GM15510 (cell line): ENCODE measurements around the gene BBX.

Experiments
- POLR2A ChIP-seq: IDR thresholded peaks from 3 replicates; pipeline ENCODE4 v1.6.1; 2011; ENCODE audit warnings: borderline replicate concordance; ENCODE audit not compliant: insufficient read length; ENCODE audit errors: extremely low read depth

BBX gene

DNA sequence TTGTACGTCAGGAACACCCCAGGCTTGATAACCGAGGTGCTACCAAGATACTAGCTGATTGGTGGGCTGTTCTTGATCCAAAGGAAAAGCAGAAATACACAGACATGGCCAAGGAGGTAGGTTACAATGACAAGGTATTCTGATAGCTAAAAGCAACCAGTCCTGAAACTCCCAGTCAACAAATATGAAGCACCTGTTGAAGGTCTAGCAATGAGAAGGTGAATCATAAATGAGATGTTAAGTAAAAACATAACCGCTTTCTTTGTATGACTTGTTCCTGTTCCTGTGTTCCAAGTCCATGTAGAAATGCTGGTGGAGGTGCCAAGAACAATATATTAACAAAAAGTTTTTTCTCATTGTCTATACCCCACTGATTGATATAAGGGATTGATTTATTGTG, 194.0 kb downstream of the BBX start:
- no peak for TF ChIP-seq POLR2A

DNA sequence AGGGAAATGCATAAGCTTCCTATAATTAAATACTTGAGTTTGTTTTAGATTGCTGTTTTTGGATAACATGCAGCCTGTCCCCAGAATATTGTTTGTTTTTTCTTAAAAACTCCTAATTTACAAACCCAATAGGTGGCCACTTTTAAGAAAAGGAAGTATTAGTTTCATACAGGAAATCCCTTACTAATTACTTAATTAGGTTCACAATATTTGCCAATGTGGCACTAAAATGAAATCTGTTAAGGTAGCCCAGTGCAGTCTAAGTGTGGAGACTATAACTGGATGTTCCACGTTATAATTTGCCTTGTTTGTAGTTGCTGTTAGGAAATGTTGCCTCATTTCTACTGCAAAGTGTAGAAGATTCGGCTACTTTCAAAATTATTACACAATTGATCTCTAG, 195.8 kb downstream of the BBX start:
- no peak for TF ChIP-seq POLR2A

DNA sequence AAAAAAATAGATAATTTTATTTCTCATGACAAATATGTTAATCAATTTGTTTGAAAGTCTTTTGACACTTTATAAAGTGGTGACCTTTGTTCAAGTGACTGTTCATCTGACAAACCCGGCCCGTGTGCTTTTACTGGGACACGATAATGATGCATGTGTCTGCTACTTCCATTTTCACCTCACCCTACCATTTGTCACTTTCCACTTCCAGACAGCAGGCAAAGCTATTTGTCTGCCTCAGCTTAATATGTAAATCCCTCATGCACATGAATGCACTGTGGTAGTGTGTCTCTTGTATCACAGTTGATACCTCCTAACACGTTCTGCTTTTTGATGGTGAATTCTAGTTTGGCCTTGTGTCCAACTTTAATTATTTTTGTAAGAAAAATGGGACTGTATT, 204.3 kb downstream of the BBX start:
- TF ChIP-seq POLR2A: no peak

DNA sequence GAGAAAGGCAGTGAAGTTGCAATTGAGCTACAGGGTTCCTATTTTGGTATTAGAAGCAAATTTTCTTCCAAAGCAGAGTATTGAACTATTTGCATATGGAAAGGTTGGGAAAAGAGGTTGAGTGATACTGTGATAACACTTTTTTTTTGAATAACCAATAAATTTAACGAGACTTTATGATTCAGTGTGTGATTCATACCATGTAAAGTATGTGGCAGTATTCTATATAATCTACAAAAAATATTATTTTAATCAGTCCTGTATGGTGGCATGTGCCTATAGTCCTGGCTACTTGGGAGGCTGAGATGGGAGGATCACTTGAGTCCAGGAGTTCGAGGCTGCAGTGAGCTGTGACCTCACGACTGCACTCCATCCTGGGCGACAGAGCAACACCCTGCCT, 206.9 kb downstream of the BBX start:
- TF ChIP-seq POLR2A: no peak

DNA sequence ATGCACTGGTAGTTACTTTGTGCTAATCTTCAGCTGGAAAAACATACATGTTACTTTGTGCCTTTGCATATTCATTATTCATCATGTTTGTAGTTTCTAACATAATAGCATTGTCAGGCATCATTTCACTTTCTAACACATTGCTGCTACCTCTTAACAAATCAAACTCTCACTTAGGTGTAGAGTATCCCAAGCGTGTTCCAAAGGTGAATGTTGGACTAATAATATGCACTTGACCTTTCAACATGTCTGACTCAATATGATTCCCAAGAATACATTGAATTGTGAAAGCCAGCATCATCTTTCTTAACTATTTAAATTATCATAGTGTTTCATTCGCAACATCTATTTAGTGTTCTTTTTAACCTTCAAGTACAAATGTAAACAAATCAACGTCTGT, 211.6 kb downstream of the BBX start:
- TF ChIP-seq POLR2A: no peak

DNA sequence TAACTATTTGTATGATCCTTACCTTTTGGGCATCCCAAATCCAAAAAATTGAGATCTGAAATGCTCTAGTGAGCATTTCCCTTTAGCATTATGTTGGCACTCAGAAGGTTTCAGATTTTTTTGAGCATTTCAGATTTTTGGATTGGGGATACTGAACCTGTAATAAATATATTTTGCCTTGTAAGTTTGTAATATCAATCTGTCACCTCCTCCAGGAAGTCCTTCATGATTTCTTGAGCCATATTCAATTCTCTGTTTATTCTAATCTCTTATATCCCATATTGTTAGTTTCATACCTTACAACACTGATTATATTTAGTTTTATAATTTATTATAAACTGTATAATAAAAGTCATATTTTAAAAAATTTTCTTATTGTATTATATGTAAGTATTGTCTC, 215.2 kb downstream of the BBX start:
- TF ChIP-seq POLR2A: no peak

DNA sequence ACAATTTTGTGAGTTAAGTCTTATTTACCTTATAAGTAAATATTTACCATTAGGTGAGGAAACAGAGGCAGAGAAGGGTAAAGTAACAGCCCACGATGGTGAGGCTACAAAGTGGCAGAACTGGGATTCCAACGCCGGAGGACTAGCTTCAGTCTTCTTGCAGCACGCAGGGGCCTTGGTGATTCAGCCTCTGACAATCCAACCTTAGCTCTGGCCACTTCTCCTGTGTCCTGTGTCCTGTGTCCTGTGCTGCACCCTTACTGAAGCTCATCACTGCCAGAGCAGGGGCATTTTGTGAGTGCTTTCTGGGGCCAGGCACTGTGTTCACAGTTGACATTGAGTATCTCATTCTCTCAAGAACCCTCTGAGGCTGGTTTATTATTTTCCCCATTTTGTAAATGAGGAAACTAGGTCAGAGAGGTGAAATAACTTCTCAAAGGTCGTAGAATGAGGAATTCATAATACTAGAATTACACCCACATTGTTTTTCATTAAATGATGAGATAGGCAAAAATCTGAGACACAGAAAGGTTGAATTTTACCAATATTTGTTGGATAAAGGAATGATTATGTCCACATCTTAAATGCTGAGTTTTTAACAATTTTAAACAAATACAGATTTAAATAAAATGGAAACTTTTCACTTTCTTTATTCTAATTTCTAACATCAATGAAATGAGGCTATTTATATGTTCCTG, 215.9 kb downstream of the BBX start:
- TF ChIP-seq POLR2A: no peak

DNA sequence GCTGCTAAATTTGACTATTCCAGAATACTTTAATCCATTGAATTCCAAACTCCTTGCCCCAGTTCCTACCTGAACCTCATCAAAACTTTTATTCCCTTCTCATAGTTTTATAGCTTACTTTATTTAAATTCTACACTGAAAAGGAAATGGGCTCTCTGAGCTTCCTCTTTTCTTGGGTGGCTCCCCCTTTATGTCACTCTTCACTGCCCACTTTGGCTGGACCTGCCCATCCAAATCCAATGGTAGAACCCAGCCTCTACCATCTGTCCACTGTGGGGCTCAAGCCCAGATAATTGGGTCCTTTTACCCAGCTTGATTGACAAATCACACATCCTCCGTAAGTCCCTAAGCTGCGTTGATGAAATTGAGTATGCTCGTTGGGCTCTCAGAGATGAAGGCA, 216.5 kb downstream of the BBX start:
- TF ChIP-seq POLR2A: no peak

DNA sequence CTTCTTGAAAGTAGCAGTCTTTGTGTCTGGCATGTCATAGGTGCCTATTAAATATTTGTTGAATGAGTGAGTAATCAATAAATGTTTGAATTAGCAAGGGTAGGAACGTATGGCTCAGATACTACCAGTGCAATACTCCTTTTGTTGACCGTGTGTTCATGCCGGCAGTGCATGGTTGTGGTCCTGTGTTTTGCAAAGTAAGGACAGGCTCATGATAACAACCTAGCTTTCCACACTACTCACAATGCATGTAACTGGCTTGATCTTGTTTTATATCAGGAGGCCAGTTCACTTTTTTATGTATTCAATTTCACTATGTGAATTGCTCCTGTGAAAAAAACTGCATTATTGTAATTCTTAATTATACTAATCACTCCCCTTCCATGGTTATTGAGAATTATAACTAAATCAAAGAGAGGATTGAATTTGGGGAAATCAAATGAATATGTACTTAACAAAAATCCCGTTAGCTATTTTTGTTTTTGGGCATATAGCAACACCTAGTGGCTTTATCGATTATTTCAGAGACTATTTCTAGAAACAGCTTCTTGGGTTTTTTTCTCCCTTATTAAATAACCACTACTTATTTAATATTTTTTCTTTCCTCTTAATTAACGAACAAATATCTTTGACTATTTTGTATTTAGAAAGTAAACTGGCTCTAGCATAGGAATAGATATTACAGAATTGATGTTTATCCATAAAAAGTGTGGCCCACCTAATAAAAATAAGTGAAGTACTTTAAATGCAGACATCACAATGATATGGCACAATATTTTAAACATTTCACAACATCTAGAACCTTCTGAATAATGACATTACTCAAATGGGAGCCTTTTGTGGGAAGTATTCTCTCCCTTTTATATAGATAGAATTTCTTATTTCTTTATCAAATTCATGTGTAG, 218.5 kb downstream of the BBX start:
- no peak for TF ChIP-seq POLR2A

DNA sequence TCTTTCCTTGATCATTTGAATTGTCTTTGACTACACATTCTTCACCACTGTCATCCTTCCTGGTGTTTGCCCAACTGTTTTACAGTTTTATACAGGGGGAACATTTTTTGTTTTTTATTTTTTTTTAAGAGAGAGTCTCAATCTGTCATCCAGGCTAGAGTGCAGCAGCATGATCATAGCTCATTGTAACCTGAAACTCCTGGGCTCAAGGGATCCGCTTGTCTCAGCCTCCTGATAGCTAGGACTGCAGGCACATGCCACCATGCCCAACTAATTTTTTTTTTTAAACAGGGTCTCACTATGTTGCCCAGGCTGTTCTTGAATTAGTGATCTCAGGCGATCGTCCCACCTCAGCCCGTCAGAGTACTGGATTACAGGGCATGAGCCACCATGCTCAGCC, 222.6 kb downstream of the BBX start:
- TF ChIP-seq POLR2A: no peak

DNA sequence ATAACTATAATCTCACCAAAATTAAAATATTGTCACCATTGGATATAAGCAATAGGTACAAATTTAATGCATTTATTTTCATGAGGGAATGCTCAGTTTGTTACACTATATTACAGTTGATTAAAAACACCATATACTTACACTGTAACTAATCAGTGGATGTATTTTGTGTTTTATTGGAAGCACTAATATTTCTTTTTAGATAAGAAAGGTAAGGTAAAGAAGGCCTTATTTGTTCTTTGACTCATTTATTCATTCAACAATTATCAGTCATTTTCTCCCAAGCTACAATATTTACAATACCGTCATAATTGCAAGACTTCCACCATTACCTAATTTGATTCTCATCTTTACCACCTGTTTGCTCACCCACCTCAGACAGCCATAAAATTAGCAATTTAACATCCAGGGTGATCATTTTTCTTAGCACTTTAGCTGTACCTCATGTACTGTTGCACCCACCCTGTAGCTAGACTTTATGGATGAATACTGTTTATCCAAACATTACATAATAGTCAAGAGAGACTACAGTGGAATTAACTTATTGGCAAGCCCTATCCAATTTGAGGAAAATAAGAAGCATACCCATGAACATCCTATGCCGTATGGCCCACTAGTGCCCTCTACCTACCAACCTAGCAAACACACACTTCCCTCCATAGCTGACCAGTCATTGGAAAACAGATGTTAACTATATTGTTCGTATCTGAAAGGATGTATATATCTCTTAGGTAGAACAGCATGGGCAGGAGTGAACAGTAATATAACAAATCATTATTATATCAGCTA, 229.6 kb downstream of the BBX start:
- TF ChIP-seq POLR2A: no peak

DNA sequence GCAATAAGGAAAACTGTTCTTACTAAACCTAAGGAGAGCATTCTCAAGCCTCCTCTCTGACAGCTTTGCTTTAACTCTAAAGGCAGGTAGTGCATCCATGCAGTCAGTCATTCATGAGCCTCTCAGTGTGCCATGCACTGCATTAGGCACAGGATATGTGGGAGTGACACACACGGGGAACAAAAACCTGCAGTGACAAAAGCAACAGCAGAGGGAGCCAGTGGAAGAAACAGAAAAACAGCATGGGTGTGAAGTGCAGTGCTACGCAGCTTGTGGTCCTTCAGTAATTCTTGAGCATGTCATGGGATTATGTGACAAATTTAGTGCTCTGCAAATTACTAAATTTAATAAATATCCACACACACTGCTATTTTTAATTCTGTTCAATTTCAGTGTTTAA, 230.7 kb downstream of the BBX start:
- TF ChIP-seq POLR2A: no peak

DNA sequence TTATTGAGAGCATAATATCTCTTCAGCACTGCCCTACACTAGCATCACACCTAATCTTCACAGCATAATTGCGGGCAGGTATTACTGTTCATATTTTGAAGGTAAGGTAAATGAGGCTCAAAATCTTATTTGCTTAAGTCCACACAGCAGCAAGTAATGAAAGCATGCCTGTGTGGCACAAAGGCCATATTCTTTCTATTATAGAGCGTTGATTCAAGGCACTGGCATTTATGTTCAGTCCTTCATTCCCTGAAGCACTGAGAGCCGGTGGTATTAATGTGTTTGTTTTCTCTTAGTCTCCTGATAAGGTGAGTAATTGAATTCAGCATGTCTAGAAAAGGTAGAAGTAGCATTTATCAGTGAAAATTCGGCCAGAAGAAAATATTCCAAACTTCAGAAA, 231.2 kb downstream of the BBX start:
- TF ChIP-seq POLR2A: no peak

DNA sequence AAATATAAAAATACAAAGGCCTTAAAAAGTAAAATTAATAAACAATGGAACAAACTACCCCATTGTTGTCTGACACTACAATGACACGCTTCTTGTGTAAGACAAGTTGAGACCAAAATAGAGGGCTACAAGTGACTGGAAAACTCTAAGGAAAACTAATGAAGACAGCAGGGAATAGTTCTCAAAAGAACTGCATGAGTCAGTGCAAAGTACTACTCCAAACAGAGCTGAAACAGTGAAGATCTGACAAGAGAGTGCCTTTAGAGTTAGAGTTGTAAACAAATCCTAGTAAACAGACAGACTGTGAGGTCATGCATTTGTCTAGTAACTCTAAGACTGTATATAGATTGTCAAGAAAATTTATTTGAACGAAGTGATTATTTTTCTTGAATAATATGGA, 233.9 kb downstream of the BBX start:
- TF ChIP-seq POLR2A: no peak

DNA sequence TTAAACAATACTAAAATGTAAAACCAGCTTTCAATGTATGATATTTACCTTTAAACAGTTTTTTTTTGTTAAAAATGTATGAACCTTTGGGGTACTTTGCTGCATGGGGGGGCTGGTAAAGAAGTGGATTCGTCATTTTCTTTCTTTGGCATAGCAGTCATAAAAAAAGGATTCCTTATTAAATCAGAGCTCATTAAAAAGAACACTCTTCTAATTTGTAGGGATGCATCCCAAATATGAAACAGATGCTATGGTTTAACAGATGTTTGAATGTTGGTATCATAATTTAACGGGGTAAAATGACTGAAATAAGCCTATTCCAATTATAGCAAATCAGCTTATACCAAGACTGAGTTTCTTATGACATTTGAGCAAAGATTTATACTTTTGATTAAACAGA, 234.4 kb downstream of the BBX start:
- TF ChIP-seq POLR2A: no peak
